Lower lobe of right lung (tissue), 2 donors: ENCODE measurements around the gene KRT78. TPM values are rescaled to one million over a fixed set of nuclear protein-coding genes. Genes with fewer than 3 reads are reported as not detected.
A peak's percentile ranks its signal among the peaks of the same experiment; 100 is the strongest.

Experiments
- ATAC-seq, 2 donors: fragments of 200-7000 bp; cut with Tn5 transposase; one replicate each; pipeline ENCODE4 v1.9.1; 2020 to 2022; ENCODE audit warnings: mild to moderate bottlenecking in 2 of 2, moderate library complexity in 2 of 2
- DNase-seq: peaks from one replicate; pipeline ENCODE4 v3.0.0-alpha.2; 2020
- H3K27ac ChIP-seq: fragments of 200-600 bp; one replicate; pipeline ENCODE4 v1.8.0; 2022
- H3K27me3 ChIP-seq: fragments of 200-600 bp; one replicate; pipeline ENCODE4 v1.8.0; 2022; ENCODE audit warnings: low read depth
- H3K36me3 ChIP-seq: fragments of 200-600 bp; one replicate; pipeline ENCODE4 v1.8.0; 2022; ENCODE audit warnings: mild to moderate bottlenecking
- H3K4me1 ChIP-seq: fragments of 200-600 bp; one replicate; pipeline ENCODE4 v1.8.0; 2022
- H3K4me3 ChIP-seq: fragments of 200-600 bp; one replicate; pipeline ENCODE4 v1.8.0; 2022; ENCODE audit warnings: mild to moderate bottlenecking
- H3K9me3 ChIP-seq: fragments of 200-600 bp; one replicate; pipeline ENCODE4 v1.8.0; 2022
- intact Hi-C: fragments of 100-400 bp; cut with DNase I; formaldehyde crosslinking; loops from one replicate; pipeline ENCODE4 v1.11.0; 2022
- total RNA-seq: library from RNA; stranded (reverse); fragmentation: NEBNext Ultra II Directional; extraction: Animal tissue kit (Norgen Biotek cat#: 25700); gene quantifications from one replicate; pipeline ENCODE4 v1.2.1, GENCODE V29; 2021
- TF ChIP-seq, protein P1 (sequence below): fragments of 200-600 bp; IDR thresholded peaks from one replicate; pipeline ENCODE4 v1.8.0; 2022; ENCODE audit warnings: antibody characterized with exemption, mild to moderate bottlenecking
- donor health status: DM: no; HTN: yes; CAD: no; lungs with severe emphysema.

Gene KRT78
- total RNA-seq, 1 donor from 2014 or later = not detected

DNA sequence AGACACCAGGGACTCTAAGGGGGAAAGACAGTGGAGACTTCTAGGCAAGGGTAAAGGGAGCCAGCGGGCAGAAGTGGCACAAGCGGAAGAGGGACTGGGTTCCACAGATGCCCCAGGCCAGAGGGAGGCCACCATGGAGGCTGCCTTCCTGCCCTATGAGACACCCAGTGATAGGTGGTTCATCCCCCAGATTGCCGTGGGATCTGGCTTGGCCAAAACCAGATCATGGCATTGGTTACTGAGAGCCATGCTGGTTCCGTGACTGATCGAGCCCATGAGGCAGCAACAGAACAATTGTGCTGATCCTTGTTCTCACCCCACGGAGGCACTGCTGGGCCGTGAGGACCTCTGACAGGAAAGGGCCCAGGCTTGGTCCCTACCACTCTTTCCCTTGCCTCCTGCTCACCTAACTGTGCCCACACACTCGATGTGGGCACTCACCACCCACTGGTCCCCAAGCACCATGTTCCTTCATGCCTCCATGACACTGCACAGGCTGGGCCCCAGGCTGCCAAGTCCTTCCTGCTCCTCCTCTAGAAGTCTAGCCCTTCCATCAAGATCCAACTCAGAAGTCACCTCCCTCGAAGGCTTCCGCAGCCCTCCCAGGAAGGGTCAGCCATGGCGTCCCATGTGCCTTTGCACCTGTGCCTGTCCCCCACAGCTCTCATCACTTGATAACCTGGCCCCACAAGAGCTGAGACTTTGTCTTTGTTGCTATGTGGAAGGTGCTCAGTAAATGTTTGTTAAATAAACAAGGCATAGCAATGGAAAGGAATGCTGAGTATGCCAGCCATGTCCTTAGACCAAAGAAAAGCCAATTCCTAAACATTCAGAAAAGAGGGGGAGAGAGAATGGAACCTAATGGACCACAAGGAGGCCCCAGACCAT lies 21.9 kb downstream of the KRT78 start:
- peaks cover 6% of the 10 kb centered on the region for H3K4me1 ChIP-seq
- peaks cover 5% of the 10 kb centered on the region for H3K27me3 ChIP-seq
- intact Hi-C loops = no loop called here
- ATAC-seq = peak; percentile 26 to 64
- H3K27ac ChIP-seq = no peak overlapping the region
- no peaks in the 10 kb centered on the region for H3K9me3 ChIP-seq
- TF ChIP-seq, protein P1, sequence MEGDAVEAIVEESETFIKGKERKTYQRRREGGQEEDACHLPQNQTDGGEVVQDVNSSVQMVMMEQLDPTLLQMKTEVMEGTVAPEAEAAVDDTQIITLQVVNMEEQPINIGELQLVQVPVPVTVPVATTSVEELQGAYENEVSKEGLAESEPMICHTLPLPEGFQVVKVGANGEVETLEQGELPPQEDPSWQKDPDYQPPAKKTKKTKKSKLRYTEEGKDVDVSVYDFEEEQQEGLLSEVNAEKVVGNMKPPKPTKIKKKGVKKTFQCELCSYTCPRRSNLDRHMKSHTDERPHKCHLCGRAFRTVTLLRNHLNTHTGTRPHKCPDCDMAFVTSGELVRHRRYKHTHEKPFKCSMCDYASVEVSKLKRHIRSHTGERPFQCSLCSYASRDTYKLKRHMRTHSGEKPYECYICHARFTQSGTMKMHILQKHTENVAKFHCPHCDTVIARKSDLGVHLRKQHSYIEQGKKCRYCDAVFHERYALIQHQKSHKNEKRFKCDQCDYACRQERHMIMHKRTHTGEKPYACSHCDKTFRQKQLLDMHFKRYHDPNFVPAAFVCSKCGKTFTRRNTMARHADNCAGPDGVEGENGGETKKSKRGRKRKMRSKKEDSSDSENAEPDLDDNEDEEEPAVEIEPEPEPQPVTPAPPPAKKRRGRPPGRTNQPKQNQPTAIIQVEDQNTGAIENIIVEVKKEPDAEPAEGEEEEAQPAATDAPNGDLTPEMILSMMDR = no peak
- no peaks in the 10 kb centered on the region for H3K36me3 ChIP-seq
- DNase-seq = no peak
- H3K4me3 ChIP-seq = no peak overlapping the region

DNA sequence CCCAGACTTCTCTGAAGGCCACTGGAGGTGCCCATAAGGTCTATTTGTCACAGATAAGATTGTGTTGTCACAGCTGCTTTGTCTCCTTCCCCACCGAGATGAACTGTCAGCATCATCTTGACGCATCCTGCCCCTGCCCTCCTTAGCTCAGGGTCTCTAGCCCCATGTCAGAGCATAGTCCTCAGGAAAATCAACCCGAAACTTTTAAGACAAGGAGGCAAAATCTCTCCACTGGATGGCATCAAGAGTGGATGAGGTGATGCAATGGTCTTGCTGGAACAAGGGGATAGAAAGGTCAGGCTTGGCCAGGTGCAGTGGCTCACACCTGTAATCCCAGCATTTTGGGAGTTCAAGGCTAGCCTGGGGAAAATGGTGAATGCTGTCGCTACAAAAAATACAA lies 22.8 kb downstream of the KRT78 start:
- intact Hi-C loops = no loop called here
- no peaks in the 10 kb centered on the region for H3K36me3 ChIP-seq
- peaks cover 7% of the 10 kb centered on the region for H3K4me1 ChIP-seq
- no peaks in the 10 kb centered on the region for H3K9me3 ChIP-seq
- H3K4me3 ChIP-seq = no peak overlapping the region
- peaks cover 10% of the 10 kb centered on the region for H3K27me3 ChIP-seq
- DNase-seq = no peak
- TF ChIP-seq, protein P1 = no peak
- no peak overlapping the region for H3K27ac ChIP-seq
- ATAC-seq = no peak

DNA sequence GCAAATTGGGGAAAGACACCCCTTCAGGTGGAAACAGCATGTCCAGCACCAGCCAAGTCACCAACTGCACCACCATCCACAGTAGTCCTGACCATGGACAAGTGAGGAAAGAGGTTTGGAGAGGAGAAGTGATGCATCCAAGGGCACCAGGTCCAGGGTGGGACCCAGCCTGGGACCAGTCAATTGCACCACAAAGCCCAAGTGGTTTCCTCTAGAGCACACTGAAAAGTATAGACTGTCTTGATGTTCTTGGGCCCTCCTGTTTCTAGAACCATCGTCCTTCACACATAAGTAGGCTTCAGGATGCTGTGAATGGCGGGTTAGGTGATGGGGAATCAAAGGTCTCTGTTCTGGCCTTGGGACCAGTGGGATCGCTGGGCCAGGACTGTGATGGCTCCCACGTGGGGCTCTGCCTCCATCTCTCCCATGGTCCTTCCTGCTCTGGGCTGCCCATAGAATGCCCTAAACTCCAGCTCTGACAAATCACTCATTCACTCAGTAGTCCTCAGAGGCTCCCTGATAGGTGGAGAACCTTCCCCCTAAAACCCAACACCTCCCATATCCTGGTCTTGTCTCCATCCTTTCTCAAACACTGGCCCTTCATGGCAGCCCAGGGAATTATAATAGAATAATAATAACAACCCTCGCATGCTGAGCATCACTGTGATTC lies 23.9 kb downstream of the KRT78 start:
- Histone ChIP-seq H3K27ac (no peak overlapping the region), H3K4me1 (peaks cover 7% of the 10 kb centered on the region), H3K9me3 (no peaks in the 10 kb centered on the region), H3K27me3 (peaks cover 21% of the 10 kb centered on the region), H3K4me3 (no peak overlapping the region), H3K36me3 (no peaks in the 10 kb centered on the region)
- intact Hi-C loops = no loop called here
- no peak for ATAC-seq
- TF ChIP-seq, protein P1 = no peak
- DNase-seq = no peak

DNA sequence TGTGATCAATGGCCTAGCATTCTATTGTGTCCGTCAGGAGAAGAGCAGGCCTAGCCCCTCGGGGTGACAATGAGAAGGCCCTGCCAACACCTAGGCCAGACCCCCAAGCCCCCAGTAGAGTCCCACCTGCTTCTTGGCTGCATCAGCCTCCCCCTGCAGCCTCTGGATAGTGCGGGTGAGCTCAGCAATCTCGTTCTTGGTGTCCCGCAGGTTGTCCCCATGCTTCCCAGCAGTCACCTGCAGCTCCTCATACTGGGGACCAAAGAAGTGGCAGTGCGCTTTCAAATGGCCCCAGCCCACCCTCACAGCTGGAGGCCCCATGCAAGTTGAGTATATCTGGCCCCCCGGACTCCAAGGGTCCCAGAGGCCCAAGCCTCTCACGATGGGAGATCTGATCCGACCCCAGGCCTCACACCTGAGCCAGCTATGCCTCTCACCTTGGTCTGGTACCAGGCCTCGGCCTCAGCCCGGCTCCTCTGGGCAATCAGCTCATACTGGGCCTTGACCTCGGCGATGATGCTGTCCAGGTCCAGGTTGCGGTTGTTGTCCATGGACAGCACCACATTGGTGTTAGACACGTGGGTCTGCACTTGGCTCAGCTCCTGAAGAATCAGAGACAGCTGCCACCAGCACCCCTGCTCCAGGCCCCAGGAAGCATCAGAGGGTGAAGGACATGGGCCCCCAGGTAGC lies 24.9 kb downstream of the KRT78 start:
- H3K4me3 ChIP-seq = no peak overlapping the region
- H3K27ac ChIP-seq = no peak overlapping the region
- TF ChIP-seq, protein P1 = no peak
- H3K27me3 ChIP-seq = peaks cover 28% of the 10 kb centered on the region
- H3K9me3 ChIP-seq = no peaks in the 10 kb centered on the region
- H3K36me3 ChIP-seq = no peaks in the 10 kb centered on the region
- peaks cover 7% of the 10 kb centered on the region for H3K4me1 ChIP-seq
- intact Hi-C loops = no loop called here
- DNase-seq = no peak
- no peak for ATAC-seq

DNA sequence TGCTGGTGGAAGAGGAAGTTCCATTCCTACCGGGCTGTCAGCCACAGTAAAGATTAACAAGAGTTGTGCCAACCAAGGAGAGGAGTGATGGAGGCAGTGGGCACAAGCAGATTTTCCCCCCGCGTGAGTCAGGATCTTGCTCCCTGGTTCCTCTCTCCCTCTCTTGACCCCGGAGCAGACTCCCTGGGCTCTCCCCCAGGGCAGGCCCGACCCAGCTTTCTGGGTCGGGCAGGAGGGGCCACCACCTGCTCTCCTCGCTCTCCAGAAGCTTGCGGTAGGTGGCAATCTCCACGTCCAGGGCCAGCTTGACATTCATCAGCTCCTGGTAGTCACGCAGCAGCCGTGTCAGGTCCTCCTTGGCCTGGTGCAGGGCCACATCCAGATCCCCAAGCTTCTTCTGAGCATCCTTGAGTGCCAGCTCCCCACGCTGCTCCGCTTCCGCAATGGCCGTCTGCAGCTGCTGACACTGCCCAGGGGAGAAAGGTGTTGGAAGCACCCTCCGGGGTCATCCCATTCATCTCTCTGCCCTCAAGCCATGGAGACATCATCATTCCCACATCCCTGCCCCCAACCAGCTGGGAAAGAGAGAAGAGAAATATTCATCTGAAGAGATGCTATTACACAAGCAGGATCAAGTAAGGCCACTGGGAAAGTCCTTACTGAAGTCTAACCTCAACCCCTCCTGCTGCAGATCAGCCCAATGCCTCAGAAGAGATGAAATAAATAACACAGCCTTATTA lies 25.9 kb downstream of the KRT78 start:
- no peak for DNase-seq
- intact Hi-C loops = no loop called here

More for the DNA sequence above, 25.9 kb downstream of the KRT78 start:
- TF ChIP-seq, protein P1 = no peak
- Histone ChIP-seq H3K27ac (no peak overlapping the region), H3K4me3 (no peak overlapping the region), H3K36me3 (no peaks in the 10 kb centered on the region), H3K27me3 (peaks cover 36% of the 10 kb centered on the region), H3K9me3 (no peaks in the 10 kb centered on the region), H3K4me1 (peaks cover 7% of the 10 kb centered on the region)
- ATAC-seq = no peak
